Cerebellar cortex (tissue), 1 donor: ENCODE measurements around the gene WDTC1.

Experiments
- DNase-seq: peaks from one replicate; pipeline ENCODE4 v3.0.0-alpha.2; 2015; ENCODE audit warnings: low spot score

WDTC1 gene

DNA sequence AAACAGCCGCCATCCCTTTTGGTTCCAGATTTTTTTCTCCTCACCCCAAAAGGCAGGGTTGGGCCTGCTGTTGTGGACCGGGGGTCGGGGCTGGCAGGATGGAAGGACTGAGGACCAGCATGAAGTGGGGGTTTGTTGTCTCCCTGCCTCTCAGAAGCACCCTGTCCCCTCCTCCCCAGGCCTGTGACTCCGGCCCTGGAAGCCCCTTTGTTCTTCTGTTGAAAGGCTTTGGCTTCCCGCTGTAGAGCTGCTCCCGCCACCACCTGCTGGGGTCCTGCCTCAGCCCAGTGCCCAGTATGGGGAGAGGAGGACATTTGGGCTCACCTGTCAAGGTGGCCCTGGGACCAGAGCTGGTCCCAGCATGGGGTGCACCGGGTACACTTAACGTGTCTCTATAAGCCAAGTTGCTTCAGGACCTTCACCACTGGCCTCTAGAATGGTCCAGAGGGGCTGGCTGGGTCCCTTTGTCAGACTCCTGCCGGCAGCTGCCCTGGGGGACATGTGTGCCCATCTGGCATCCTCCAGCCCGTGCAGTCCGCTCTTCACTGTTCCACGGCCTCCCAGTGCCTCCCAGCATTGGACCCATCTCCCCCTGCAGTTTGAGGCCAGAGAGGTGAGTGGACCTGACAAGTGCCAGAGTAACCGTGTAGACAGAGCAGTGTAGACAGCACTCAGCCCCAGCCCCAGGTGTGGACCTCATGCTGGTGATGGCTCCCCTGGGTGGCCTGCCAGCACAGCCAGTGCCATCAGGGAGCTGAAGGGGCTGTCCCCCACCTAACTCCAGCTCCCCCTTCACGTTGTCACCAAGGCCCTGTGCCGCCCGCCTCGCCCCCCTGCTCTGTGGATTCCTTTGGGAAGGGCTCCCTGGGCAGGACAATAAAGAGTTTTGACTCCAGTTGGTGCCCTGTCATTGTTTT lies 101.3 kb downstream of the WDTC1 start:
- no peak for DNase-seq

DNA sequence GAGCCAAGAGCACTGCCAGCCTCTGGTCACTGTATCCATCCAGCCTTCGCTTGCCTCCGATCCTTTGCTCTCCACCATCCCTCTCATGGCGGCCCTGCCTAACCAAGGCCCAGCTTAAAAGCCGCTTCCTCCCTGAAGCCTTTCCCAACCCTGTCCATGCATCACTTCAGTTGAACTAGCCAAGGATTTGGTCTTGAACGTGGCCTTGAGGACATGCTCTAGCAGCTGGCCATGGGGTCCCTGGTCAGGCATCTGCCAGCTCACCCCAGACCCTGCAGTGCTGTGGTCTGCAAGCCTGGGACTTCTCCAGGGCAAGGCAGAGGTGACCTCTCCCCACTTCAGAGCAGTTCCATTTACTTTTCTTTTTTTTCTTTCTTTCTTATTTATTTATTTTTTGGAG lies 102.3 kb downstream of the WDTC1 start:
- no peak for DNase-seq

DNA sequence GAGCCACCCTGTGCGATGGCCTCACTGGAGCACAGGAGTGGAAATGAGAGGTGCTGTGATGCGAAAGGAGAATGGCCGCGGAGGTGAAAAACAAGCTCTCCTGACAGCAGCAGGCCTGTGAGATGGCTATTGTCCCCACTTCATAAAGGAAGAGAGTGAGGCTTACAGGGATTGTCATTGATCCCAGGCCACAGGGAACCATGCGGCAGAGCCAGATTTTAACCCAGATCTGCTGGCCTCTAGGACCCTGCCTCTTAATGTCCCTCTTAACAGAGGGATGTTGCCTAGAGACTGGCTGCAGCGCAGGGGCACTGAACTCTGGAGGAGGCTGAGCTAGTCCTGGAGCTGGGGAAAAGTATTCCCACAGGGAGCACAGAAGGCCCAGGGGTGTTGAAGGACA lies 104.3 kb downstream of the WDTC1 start:
- no peak for DNase-seq

DNA sequence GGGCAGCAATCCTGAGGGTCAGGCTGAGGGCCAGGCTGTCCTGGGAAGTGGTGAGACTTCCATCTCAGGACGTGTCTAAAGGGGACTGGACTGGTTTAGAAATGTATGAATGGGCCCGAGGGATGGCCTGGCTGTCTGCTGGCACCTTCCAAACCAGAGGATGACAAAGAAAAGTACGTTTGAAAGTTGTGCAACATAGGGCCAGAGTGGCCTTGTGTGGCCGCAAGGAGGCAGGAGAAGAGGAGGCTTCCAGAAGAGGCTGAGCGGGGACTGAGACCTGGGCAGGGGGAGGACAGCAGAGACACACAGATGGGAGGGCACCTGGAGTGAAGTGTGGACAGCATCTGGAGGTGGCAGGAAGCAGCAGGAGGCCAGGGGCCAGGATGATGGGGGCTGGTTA lies 104.8 kb downstream of the WDTC1 start:
- DNase-seq, result no peak

DNA sequence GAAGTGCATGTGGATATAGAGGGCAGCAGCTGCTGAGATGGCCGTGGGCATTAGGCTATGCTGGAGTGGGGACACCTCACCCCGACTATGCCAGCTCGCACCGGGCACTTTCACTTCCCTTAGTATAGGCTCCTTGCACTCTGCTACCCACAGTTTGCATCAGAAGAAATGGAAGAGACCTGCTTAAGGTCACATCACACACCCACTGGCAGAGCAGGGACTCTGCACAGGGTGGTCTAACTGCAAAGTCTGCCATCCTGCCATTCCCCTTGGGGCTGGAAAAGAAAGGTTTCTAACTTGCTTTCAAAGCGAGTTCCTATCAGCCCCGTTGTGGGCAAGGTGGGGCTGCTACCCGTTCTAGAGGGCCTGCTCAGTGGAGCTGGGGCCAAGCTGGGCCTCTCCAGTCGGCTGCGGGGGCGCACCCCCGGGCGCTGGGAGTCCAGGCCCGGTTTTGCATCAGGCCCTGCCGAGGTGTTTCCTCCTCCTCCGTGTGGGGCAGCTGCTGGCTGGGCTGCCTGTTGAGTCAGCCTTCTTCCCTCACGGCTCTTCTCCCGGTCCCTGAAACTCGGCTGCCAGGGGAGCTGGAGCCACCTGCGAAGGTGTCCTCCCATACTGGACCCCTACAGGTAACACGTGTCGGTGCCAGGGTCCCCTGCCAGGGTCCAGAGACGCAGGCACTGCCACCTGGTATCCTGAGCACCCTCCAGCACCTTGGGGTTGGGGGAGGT lies 107.3 kb downstream of the WDTC1 start, which contains the start of gene SYTL1:
Gene SYTL1, plus strand, starts transcription at position 498 of the 728 bp plus-strand sequence. CDS start 3,313 bp downstream, outside the sequence.
- peak; percentile 81 for DNase-seq

DNA sequence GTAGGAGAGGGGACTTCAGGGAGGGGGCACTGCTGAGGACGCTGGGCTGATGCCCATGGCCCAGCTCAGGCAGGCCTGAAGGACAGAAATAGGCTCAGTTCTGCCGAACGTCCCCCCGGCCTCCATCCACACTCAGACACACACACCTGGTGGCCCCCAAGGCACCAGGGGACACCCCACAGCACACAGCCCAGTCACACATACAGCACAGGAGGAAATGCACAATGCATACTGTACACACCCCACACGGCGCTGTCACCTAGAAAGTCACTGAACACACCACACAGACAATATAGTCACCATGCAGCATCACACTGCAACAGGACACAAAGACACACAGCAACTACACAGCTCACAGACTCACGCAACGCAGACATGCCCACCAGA lies 108.0 kb downstream of the WDTC1 start:
- peak; percentile 44 for DNase-seq

DNA sequence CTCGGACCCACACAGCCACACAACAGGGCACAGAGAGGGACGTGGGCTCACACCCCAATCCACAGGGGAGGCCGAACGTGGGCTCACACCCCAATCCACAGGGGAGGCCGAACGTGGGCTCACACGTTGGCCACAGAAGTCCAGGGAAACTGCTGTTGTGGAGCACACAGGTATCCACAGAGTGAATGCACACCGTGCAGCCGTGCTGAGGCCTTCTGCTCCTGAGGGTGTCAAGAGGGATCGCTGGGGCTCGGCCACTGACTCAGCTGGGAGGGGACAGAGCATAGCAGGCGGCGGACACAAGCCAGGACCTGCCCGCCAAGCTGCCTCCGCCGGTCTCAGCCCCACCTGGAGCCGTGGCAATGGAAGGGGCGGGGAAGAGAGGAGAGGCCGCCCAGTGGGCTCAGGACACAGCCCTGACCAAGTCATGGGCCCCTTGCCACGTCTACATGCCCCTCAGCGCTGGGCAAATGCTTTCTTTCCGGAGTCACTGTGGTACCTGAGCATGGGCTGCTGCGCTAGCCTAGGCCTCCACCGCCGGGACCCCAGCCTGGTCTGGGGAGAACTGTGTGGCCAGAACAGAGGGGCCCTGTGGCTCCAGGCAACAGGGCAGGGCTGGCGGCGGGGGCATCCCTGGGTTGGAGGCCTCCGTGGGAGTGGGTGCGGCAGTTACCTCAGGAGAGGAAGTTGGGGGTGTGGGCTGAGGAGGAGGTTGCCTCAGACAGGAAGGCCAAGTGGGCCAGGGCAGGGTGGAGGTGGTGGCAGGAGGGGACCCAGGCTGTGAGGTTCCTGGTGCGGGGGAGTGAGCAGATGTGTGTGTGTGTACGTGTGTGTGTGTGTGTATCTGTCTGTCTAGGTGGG lies 108.6 kb downstream of the WDTC1 start:
- DNase-seq, result peak; percentile 75

DNA sequence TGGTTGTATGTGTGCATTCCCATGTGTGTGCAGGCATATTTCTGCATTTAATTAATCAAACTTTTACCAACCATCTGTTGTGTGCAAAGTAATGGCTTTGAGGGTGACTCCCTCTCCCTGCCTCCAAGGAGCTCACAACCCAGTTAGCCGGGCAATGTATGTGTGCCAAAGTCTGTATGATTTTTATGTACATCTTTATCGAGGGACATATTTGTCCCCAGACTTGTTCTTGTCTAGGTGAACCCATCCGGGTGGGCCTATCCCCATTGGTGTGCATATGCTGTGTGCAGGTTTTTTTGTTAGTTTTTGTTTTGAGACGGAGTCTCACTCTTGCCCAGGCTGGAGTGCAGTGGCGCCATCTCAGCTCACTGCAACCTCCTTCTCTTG lies 109.2 kb downstream of the WDTC1 start:
- peak; percentile 39 for DNase-seq

DNA sequence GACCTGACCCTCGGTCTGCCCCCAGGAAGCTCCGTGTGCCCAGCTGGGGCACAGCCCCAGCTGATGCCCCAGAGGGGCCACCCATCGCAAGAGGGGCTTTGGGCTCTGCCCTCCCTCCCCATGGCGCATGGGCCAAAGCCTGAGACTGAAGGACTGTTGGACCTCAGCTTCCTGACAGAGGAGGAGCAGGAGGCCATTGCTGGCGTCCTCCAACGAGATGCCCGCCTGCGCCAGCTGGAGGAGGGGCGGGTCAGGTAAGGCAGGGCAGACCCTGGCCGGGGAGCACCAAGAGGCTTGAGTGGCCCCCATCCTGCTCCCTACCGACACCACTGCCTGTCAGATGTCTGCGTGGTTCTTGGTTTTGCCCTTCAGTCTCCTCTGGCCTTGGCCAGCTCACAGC lies 110.8 kb downstream of the WDTC1 start:
- DNase-seq, result no peak

DNA sequence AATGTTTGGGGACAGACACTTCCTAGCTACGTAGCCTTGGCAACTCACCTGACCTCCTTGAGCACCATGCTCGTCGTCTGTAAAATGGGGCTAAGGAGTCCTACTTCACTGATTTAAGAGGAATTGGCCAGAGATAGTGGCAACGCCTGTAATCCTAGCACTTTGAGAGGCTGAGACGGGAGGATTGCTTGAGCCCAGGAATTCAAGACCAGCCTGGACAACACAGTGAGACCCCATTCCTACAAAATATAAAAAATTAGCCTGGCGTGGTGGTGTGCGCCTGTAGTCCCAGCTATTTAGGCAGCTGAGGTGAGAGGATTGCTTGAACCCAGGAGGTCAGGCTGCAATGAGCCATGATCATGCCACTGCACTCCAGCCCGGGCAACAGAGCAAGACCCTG lies 111.9 kb downstream of the WDTC1 start:
- no peak for DNase-seq

DNA sequence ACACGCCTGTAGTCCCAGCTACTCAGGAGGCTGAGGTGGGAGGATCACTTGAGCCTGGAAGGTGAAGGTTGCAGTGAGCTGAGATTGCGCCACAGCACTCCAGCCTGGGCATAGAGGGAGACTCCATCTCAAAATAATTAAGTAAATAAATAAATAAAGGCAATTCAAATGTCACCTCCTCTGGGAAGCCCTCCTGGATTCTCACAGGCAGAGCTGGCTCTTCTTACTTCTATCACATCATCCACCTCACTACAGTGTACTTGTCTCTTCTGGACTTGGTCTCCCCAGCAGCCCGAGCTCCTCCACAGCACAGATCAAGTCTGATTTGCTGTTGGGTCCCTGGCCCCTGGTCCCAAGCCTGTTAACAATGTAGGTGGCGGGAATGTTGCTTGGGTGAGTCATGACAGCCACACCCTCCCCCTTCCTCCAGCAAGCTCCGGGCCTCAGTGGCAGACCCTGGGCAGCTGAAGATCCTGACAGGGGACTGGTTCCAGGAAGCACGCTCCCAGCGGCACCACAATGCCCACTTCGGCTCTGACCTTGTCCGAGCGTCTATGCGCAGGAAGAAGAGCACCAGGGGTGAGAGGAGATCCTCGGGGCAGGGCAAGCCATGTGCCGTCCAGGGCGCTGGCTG lies 112.7 kb downstream of the WDTC1 start:
- DNase-seq, result no peak

DNA sequence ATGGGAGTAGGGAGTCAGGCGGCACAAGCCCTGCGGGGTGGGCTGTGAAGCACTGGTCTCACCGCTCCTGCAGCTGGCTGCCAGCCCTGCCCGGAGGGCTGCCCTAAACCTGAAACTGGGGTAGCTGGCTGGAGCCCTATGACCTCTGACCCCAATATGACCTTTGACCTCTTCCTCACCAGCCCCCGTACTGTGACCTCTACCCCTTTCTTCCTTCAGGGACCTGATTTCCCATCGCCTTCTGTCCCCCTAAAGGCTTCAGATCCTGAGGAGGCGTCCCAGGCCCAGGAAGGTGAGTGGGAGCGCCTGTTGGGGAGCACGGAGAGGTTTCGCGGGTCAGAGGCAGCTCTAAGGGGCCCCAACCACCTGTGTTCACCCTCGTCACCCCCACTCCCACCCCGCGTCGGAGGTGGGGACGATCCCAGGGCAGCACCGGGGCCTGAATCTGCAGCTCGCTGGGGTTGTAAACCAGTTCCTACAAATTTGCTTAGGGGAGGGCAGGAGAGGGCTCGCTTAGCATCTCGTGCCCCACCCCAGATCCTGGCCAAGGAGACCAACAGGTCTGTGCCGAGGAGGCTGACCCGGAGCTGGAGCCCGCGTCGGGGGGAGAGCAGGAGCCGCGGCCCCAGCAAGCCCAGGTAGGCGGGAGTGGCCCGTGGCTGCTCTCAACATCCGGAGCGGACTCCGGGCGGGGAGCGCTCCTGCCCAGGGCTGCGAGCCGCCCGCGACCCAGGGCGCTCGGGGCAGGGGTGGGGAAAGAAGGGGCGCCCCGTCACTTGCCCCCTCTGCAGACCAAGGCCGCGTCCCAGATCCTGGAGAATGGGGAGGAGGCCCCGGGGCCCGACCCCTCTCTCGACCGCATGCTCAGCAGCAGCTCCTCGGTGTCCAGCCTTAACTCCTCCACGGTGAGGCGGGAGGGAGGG lies 114.7 kb downstream of the WDTC1 start:
- peak; percentile 78 for DNase-seq

DNA sequence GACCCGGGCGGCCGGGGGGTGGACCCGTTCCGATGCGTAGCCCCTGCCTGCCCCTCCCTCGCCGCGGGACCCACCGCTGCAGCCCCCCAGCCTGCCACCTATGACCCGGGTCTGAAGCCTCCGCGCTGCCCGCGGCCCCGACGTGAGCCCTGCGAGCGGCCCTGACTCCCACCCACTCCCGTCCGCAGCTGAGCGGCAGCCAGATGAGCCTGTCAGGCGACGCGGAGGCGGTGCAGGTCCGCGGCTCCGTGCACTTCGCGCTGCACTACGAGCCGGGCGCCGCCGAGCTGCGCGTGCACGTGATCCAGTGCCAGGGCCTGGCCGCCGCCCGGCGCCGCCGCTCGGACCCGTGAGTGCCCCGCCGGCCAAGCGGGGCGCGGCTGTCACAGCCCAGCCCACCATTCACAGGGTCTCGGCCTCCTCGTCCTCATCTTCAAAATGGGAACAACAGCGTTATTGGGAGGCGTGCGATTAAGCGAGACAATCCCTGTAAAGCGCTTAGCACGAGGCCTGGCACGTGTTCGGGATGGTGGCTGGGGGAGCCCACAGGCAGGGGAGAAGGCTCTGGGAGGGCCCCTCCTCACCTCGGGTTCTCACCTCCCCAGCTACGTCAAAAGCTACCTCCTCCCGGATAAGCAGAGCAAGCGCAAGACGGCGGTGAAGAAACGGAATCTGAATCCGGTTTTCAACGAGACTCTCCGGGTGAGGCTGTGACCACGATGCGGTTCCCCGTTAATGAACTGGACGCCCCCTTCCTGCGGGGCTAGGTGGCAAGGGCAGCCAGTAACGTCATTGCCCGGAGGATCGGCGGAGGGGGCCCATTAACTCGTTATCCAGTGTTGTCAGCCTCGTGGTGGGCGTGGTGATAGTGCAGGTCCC lies 115.6 kb downstream of the WDTC1 start:
- peak; percentile 68 for DNase-seq

DNA sequence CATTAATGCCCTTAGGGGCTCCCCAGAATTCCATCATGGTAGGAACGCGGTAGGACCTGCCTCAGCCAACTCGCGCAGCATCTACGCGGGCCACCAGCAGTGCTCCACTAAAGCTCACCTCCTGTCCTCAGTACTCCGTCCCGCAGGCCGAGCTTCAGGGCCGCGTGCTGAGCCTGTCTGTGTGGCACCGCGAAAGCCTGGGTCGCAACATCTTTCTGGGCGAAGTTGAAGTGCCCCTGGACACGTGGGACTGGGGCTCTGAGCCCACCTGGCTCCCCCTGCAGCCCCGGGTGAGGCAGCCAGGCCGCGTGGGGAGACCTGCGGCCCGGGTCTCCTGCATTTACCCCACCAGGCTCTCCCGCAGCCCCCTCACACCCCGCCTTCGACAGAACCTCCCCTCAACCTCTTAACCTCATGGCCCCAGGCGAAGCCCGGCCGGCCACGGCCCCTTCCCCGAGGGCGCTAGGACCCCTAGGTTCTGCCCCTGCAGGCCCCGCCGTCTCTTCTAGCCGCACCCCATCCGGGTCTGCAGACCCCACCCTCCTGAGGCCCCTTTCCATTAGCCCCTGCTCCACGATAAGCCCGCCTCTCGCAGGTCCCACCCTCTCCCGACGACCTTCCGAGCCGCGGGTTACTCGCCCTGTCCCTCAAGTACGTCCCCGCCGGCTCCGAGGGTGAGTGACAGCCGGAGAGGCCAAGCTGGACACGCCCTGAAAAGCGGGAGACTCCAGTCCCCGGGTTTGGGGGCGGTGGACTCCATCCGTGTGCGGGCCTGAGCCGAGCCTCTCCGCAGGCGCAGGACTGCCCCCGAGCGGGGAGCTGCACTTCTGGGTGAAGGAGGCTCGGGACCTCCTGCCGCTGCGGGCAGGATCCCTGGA lies 116.5 kb downstream of the WDTC1 start:
- DNase-seq, result peak; percentile 85

DNA sequence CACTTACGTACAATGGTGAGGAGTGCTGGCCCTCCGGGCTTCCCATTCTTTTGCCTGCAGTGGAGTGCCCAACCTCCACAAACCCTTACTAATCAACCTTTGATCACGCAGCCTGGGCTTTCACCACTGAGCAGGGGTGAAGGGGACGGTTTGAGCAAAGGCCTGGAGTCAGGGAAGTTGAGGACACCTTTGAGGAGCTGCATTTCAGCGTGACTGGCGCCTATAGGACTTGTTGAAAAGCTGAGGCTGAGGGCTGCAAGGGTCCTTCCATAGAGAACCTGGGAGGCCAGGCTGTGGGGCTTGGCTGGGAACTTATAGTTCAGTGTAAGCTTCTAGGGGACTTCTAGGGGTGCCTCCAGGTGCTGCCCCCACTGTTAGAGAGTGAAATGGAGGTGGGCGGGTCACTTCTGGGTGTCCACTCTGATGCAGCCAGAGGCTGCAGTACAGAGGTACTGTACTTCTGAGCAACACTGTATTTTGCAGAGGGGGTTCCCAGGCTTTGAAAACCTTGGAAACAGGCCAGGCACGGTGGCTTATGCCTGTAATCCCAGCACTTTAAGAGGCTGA lies 117.2 kb downstream of the WDTC1 start:
- DNase-seq, result no peak

DNA sequence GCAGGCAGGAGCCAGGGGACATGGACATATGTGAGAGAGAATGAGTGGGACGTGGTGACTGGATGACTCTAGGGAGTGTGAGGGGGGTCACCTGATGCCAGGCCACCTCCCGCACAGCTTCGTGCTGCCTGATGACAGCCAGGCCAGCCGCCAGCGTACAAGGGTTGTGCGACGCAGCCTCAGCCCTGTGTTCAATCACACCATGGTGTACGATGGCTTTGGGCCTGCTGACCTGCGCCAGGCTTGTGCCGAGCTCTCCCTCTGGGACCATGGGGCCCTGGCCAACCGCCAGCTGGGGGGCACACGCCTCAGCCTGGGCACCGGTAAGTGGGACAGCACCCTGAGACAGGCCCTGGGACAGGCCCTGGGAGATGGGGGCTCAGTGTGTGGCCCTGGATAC lies 118.7 kb downstream of the WDTC1 start:
- DNase-seq, result no peak

DNA sequence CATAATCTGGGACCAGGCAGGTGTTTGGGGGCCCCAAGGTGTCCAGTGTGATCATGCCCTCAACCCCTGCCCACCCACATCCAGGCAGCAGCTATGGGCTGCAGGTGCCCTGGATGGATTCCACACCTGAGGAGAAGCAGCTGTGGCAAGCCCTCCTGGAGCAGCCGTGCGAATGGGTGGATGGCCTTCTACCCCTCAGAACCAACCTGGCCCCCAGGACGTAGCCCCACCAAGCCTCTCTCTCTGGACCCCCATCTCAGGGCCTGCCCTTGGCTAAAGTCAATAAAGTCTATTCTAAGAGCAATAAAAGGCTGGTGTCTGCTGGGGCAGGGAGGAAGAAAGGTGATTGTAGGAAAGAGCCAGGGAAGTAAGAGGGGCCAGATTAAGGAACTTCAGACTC lies 119.2 kb downstream of the WDTC1 start:
- no peak for DNase-seq

DNA sequence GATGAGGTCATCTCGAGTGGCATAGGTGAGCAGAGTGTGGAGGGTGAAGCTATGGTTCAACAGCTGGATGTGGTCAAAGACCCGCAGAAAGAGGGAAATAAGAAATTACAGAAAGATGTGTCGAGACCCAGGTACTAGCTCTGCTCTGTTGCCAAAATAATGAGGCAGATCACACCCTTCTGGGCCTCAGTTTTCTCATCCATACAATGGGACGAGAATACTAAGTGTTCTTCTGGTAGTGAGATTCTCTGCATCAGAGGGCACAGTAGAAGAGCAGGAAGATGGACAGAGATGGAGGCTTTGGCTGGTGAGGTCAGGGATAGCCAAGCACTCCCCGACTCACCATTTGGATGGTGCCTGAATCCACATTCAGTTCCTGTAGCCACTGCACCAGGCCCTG lies 121.3 kb downstream of the WDTC1 start:
- DNase-seq, result no peak
